Muscle of back (tissue), 13 donors: ENCODE measurements around the gene ACP7. TPM values are rescaled to one million over a fixed set of nuclear protein-coding genes. Genes with fewer than 3 reads are reported as not detected.
"Not testable (repeated sequence)": the region's sequence is repeated elsewhere in the genome, so short reads cannot be mapped to it uniquely, and the experiment has no call there.

Experiments
- DNase-seq, 3 donors: peaks; one replicate each; pipeline versions ENCODE4 v3.0.0 to v3.0.0-alpha.2; 2013
- long read RNA-seq, 9 donors: transcript quantifications; one replicate each; lab custom pipeline, GENCODE V29; 2026
- polyA plus RNA-seq, 10 donors: library from polyadenylated mRNA; unstranded; fragments of 120-200 nt; gene quantifications; one replicate each; pipeline ENCODE4 v1.2.1, GENCODE V29; 2013; ENCODE audit not compliant: insufficient read length in 10 of 10

The ACP7 gene, protein sequence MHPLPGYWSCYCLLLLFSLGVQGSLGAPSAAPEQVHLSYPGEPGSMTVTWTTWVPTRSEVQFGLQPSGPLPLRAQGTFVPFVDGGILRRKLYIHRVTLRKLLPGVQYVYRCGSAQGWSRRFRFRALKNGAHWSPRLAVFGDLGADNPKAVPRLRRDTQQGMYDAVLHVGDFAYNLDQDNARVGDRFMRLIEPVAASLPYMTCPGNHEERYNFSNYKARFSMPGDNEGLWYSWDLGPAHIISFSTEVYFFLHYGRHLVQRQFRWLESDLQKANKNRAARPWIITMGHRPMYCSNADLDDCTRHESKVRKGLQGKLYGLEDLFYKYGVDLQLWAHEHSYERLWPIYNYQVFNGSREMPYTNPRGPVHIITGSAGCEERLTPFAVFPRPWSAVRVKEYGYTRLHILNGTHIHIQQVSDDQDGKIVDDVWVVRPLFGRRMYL
- polyA plus RNA-seq, result under 1 TPM in 8 of 10 donors, not detected in 2; 0.08 to 0.23 (median 0.13) TPM
- long read RNA-seq, donor 1, result 0 reads
- long read RNA-seq, donor 2, result 0 reads
- long read RNA-seq, donor 3, result 0 reads
- long read RNA-seq, donor 4, result 0 reads
- long read RNA-seq, donor 5, result 0 reads
- long read RNA-seq, donor 6, result 0 reads
- long read RNA-seq, donor 7, result 0 reads
- long read RNA-seq, donor 8, result 0 reads
- long read RNA-seq, donor 9, result 0 reads

DNA sequence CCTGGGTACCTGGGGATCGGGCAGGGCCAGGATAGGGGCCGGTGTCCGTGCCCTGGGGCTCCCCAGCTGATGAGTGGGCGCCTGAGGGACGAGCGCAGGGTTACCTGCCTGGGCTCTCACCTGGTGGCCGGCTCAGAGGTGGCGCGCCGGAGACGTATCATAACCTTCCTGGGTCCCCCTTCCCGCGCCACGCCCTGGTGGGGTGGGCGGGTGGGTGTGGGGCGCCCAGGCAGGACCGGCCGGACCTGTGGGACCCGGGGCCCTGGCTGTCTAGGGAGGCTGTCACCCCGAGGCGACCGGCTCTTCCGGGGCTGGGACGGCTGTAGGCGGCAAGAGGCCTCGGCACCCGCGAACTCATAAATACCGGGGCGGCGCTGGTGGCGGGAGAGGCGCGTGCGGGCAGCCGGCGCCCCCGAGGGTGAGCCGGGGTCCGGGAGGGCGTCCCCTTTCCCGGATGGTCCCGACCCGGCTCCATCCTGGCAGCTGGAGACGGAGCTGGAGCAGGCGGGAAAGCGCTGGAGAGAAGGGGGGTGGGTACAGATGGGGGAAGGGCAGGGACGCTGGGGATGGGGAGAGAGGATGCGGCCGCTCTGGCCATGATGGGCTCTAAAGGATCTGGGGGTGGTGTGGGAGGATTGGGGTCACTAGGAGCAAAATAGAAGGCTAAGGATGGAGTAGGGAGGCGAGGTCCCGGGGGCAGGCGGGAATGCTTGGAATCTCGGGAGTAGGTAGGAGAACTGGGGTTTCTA is at the start of gene ACP7:
Gene ACP7, plus strand, starts transcription at position 386 of the 749 bp plus-strand sequence. CDS start 902 bp downstream, outside the sequence.
- DNase-seq, result no peak

DNA sequence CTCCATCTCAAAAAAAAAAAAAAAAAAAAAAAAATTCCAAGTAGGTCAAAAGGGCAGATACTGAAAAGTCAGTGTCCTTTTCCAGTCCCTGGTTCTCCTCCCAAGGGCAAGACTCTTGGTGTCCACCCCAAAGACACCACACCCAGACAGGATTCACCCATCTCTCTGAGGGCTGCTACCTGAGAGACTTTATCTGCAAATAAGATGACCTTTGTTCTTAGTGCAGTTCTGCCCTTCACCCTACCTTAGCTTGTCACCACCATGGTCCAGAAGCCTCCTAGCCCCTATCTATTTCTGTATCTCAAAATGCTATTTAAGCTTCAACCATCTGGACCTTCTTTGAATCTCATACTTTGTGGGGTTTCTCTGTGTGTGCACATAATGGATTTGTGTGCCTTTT is 47.6 kb upstream of the ACP7 start:
- DNase-seq, result no peak

DNA sequence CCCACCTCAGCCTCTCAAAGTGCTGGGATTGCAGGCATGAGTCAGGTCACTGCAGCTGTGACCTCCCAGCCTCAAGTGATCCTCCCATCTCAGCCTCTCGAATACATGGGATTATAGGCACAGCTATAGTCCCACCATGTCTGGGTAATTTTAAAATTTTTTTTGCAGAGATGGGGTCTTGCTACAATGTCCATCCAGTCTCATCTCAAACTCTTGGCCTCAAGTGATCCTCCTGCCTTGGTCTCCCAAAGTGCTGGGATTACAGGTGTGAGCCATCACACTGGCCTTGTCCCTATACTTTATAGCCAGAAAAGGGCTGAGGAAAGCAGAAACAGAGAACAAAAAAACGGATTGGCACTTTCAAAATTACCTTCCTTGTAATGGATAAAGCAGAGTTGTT is 47.0 kb upstream of the ACP7 start:
- no peak for DNase-seq

DNA sequence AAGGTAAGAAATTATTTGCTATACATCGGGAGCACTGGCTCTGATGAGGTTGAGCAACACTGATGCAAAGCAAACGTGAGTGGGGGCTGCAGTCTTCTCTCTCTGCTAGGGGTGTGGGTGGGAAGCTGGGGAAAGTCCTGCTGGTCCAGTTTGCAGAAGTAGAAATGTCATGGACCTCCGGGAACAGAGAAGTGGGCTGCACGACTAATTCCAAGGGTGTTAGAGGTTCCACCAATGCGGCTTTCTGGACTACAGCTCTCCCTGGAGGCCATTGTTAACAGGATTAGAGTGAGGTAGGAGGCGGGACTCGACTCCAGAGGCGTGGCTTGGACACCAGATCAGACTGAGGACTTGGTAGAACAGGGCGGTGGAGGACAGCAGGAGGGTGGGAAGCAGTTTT is 46.1 kb upstream of the ACP7 start:
- no peak for DNase-seq

DNA sequence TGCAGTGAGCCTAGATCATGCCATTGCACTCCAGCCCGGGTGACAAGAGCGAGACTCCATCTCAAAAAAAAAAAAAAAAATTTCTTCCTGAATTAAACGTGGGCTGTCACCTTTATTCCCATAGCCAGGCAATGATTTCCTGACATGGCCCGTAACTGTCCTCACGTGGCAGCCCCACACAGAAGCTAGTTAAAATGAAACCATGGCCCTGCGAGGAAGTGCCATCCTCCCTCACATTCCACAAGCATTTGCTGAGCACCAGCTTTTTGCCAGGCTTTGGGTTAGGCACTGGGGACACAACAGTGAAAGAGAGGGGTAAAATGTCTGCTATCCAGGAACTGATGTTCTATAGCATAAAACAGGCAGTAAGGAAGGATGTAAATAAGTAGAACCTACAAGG is 38.7 kb upstream of the ACP7 start:
- no peak for DNase-seq

DNA sequence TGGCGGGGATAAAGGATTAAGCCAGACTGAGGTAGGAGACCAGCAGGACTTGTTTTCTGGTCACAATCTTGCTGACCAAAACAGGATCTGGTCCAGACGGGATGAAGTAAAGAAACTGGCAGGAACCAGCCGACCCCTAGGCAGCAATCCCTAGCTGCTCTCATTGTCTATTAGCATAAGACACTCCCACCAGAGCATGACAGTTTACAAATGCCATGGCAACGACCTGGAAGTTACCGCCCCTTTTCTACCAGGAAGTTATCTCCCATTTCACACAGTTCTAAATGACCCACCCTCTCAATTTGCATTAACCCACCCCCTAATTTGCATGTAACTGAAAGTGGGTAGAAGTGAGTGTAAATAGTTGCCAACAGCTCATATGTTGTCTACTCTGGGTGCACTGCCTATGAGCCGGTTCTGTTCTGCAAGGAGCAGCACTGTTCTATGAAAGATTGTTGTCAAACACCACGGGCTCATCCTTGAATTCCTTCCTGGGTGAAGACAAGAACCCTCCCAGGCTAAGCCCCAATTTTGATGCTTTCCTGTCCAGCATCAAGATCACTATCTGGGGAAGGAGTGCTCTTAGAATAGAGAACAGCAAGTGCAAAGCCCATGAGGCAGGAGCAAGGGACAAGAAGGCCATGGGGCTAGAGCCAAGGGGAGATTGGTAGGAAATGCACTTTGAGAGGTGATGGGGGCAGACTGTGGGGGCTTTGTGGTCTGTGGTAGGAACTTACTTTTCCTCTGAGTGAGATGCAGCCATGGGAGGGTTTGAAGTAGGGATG is 37.9 kb upstream of the ACP7 start:
- DNase-seq, result no peak

DNA sequence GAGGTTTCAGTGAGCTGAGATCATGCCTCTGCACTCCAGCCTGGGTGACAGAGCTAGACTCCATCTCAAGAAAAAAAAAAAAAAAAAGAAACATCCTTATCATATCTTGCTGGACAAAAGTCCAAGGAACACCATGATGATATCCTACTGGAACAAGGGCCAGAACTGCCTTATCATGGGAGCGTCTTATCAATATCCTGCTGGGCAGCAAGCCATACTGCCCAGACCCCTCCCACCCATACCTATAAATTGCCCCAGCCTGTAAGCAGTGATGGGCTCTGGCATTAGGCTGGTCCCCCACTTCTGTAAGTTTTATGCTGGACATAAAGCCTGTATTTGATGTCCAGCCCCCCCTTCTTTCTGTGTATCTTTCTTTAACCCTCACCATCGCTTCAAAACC is 37.1 kb upstream of the ACP7 start:
- no peak for DNase-seq

DNA sequence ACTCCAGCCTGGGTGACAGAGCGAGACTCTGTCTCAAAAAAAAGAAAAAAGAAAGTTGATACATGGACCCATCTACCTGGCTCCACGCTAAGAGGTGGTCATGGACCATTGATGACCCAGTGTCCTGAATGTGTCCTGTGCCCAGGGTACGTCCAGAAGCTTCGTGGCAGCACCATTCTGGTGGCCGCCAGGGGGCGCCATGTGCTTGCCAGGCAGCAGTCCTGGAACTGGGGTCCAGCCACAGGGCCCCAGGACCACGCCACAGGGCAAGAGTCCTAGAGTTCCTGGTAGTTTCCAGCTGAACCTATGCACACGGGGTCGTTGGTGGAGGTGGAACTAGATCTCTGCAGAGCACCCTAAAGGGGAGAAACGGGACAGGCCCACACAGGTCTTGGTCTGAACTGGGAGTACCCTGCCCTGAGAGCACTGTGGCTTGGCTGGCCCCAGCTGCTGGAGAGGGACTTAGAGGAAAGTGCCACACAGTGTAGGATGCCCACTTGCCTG is 31.9 kb upstream of the ACP7 start:
- peak in 2 of 3 donors; percentile 11 to 43 for DNase-seq

DNA sequence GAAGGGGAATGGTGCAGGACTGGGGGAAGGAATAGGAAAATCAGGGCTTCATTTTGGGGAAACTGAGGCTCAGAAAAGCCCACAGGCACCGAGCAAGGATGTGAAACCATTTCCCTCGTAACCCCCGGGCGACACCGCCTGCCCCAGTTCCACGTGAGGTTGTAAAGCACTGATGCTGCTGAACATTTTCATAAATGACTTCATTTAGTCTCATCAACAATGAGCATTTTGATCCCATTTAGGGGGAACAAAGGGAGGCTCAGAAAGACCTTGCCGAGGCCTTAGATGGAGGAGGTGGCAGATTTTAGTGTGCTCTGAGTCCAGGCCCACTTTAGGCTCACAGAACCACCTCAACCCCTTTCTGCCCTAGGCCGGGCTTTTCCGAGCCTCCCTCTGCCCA is 31.3 kb upstream of the ACP7 start:
- no peak for DNase-seq

DNA sequence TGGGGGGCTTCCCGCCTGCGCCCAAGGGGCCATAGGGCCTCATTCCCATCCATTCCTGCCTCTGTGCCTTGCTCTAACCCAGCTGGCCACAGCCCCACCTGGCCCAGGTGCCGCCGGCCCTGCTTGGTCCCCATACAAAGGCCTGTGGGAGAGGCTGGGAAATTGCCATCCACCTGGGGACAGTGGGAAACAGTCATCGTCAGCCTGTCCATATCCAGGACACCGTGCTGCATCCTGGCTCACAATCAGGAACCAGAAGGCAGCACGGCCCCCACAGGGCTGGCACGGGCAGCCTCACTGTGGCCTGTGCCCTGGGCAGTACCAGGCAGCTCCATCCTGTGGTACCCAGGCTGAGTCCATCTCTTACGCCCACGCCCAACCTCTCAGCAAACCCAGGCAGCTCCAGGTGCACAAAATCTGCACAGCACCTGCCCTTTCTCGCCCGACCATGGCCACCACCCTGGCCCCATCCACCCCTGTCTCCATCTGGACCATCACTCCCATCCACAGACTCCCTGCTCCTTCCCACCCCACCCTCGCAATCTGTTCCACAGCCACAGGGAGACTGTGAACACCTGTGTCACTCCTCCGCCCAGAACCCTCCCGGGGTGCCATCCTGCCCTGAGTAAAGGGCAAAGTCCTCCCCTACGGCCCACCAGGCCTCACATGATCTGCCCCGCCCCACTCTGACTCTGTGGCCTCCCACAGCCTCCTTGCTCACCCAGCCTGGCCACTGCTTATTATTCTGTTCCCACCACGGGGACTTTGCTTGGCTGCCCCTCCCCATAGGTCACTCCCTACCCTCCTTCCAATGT is 30.7 kb upstream of the ACP7 start:
- no peak for DNase-seq

DNA sequence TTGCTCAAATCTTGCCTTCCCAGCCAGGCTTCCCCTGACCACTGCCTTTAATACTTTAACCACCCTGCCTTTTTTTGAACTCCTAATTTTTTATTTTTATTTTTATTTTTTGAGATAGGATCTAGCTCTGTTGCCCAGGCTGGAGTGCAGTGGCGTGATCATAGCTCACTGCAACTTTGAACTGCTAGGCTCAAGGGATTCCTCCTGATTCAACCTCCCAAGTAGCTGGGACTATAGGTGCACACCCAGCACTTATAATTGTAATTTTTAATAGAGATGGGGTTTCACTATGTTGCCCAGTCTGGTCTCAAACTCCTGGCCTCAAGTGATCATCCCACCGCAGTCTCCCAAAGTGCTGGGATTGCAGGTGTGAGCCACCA is 30.1 kb upstream of the ACP7 start:
- no peak for DNase-seq

DNA sequence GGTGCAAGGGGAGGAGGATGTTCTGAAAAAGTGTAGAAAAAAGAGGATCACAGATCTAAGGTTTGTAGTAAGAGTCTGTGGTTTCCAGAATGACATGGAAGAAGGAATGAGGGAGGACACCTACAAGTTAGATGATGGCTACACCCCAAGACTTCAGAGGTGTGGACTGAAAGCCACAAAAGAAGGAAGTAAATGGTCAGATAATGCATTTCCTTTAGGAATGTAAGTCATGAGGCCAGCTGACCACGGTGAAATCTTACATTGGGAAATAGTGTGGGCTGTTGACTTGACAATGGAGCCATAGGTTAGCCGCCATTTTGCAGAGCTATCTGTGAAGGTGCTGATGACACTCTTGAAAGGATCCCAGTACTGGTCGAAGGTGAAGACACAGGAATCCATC is 26.6 kb upstream of the ACP7 start:
- DNase-seq, result no peak

DNA sequence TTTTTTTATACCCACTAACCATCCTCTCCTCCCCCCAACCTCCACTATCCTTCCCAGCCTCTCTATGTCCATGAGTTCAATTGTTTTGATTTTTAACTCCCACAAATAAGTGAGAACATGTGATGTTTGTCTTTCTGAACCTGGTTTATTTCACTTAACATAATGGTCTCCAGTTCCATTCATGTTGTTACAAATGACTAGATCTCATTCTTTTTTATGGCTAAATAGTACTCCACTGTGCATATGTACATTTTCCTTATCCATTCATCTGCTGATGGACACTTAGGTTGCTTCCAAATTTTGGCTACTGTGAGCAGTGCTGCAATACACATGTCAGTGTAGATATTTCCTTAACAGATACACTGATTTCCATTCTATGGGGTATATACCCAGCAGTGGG is 24.9 kb upstream of the ACP7 start:
- no peak for DNase-seq

DNA sequence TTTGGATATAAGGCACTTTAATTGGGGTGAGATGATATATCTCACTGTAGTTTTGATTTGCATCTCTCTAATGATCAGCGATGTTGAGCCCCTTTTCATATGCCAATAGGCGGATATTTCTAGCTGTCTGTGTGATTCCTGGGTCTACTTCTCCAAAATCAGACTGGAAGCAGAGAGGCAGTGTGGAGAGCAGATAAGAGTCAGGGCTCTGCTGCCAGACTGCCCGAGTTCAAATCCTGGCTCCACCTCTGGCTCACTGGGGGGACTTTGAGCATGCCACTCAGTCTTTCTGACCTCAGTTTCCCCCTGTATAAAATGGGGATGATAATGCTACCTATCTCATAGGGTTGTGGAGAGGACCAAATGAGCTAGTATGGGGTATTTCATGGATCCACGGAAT is 24.0 kb upstream of the ACP7 start:
- no peak for DNase-seq

DNA sequence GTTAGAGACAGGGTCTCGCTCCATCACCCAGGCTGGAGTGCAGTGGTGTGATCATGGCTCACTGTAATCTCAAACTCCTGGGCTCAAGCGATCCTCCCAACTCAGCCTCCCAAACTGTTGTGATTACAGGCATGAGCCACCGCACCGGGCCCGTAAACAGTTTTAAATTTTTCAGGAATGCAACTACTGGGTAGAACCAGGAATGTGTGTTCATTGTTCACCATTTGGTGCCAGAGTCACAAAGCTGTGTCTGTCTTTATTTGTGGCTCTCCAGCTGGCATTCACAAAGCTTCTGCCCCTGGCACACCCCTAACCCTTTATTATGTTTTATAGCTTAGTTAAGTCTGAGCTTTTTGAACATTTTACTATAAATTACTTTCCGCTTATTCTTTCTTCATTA is 19.8 kb upstream of the ACP7 start:
- DNase-seq, result no peak

DNA sequence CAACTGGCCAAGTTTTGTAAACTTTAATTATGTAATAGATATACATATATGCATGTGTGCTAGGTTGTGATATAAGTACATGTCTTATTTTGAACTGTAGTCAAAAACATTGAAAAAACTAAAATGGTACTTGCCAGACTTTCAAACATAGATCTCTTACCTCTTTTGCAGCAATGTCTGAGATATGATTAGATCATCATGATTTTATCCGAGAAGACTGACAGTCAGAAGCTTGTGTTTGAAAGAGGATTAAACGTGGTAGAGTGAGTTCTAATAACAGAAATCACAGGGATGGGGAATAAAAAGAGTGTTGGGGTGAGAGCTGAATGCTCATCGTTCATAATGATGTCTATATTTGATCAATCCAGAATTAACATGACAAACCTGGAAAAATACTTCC is 18.2 kb upstream of the ACP7 start:
- no peak for DNase-seq

DNA sequence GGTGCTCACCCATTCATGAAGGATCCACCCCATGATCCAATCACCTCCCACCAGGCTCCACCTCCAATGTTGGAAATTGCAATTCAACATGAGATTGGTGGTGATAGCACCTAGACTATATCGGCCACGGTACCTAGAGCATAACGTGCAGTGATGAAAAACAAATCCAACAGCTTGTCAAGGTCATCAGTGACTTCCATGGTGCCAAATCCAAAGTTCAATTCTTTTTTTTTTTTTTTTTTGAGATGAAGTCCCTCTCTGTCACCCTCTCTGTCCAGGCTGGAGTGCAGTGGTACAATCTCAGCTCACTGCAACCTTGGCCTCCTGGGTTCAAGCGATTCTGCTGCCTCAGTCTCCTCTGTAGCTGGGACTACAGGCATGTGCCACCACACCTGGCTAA is 17.1 kb upstream of the ACP7 start:
- DNase-seq, result no peak

DNA sequence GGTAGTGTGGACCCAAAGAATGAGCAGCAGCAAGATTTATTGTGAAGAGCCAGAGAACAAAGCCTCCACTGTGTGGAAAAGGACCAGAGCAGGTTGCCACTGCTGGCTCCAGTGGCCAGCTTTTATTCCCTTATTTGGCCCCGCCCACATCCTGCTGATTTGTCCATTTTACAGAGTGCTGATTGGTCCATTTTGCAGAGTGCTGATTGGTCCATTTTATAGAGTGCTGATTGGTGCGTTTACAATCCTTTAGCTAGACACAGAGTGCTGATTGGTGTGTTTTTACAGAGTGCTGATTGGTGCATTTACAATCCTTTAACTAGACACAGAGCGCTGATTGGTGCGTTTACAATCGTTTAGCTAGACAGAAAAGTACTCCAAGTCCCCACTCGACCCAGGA is 15.9 kb upstream of the ACP7 start:
- not testable (repeated sequence) for DNase-seq

DNA sequence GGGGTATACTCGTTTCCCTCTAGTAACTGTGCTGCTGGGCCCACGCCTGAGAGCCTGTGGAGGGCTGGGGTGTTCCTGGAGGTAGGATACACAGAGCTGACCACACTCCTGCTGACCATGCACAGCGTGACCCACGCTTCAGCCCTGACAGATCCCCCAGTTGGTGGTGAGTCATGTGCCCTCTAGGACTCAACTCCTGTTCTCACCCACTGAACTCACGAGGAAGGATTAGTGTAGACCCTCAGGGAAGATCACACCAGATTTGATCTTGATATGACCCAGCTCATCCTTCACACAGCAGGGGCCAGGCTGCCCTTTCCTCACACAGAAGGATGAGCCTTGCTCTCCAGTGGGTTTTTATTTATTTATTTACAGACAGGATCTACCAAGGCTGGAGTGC is 13.3 kb upstream of the ACP7 start:
- no peak for DNase-seq

DNA sequence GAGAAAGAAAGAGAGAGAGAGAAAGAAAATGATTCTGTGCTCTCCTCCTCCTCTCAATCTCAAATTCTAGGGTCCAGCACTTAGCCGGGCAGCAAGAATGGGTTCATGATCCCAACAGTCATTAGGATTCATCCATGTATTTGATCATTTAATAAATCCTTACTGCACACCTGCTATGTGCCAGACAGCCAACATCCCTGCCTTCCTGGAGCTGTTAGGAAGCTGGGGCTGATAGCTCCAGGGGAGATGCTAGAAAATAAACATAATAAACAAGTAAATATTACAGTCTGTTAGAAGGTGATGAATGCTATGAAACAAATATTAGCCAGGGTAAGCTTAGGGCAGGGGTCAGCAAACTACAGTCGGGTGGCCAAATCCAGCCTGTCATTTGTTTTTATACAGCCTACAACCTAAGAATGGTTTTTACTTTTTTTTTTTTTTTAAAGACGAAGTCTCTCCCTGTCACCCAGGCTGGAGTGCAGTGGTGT is 9.9 kb upstream of the ACP7 start:
- no peak for DNase-seq

DNA sequence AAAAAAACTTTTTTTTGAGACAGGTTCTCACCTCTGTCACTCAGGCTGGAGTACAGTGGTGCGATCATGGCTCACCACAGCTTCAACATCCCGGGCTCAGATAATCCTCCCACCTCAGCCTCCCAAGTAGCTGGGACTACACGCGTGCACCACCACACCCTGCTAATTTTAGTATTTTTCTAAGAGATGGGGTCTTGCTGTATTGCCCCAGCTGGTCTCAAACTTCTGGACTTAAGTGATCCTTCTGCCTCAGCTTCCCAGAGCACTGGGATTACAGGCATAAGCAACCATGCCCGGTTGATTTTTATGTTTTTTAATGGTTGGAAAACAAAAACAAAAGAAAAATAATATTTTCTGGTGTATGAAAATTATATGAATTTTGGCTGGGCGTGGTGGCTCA is 9.2 kb upstream of the ACP7 start:
- no peak for DNase-seq
